ENCODE data around the gene SLC25A6. TPM values are rescaled to one million over a fixed set of nuclear protein-coding genes. Genes with fewer than 3 reads are reported as not detected.

SLC25A6 gene
- total and polyA plus RNA-seq, 10 of the 15 experiments (the other 5 are each of a cell fraction or from before 2014, with no cell fraction given), result 61.9 to 642 (median 322) TPM

GRCh38 chrX:1390621-1391369, 1.1 kb downstream of the SLC25A6 start:
- H3K27ac ChIP-seq (ENCODE audit: control insufficient read depth, insufficient read depth), result peak overlapping the region; percentile 99
- H3K36me3 ChIP-seq (ENCODE audit: control insufficient read depth in 2 of 2, insufficient read depth in 2 of 2, low read length in 1 of 2), result peaks cover 30 to 40% of the 10 kb centered on the region in 2 experiments
- ATAC-seq (no peak), FAIRE-seq (no peak), DNase-seq (ENCODE audit: low read depth, low spot score) (no peak)
- TSS peak; percentile 54 for BruUV-seq (replicated peaks)
- 37% methylated on average over 30 of the region's 30 CpGs for WGBS (ENCODE audit: insufficient coverage, insufficient replicate concordance, low lambda C conversion rate, missing lambda C conversion rate)
- no peak overlapping the region for H2AFZ ChIP-seq (ENCODE audit: control insufficient read depth, low read depth, low read length)
- in situ Hi-C loops (cut with MboI), result no loop called here
- POLR2A ChIA-PET, result no interaction called here
- peaks cover 10% of the 10 kb centered on the region for H3K4me1 ChIP-seq (ENCODE audit: control insufficient read depth, insufficient read depth, low read length)
- TF ChIP-seq BCL11A (IDR thresholded peaks at IDR 0.05; ENCODE audit: low read depth, low read length) (no peak), POLR2AphosphoS5 (IDR thresholded peaks at IDR 0.05; ENCODE audit: low read length) (peak; percentile 5; the same call in 1 of the 2 replicates)
- intact Hi-C loops (cut with micrococcal nuclease; ENCODE audit: unreplicated experiment), result no loop called here
- no peaks in the 10 kb centered on the region for H3K9me3 ChIP-seq (replicated peaks; ENCODE audit: control insufficient read depth, insufficient read depth, low read length)
- no peaks in the 10 kb centered on the region for H3K27me3 ChIP-seq (replicated peaks in 1 of 2; ENCODE audit: control insufficient read depth in 2 of 2, insufficient read depth in 2 of 2, low read length in 1 of 2)
- CTCF ChIA-PET, result no interaction called here
- H3K4me3 ChIP-seq, result peak overlapping the region; percentile 94
- SMC1A ChIA-PET (ENCODE audit: uncharacterized antibody, unreplicated experiment), result no interaction called here
- peaks cover 74% of the 10 kb centered on the region for H3K79me2 ChIP-seq (ENCODE audit: control insufficient read depth, insufficient read depth, low read length)
- peaks cover 19% of the 10 kb centered on the region; the same call in 1 of the 2 replicates for H4K20me1 ChIP-seq (ENCODE audit: control insufficient read depth, insufficient read depth)
- peak overlapping the region; percentile 65 for H3K4me2 ChIP-seq (ENCODE audit: control insufficient read depth, insufficient read depth)
- RAD21 ChIA-PET (ENCODE audit: unreplicated experiment), result no interaction called here
- peak overlapping the region; percentile 99 for H3K9ac ChIP-seq (ENCODE audit: control insufficient read depth, insufficient read depth, low read length)

GRCh38 chrX:1389993-1390285, 2.0 kb downstream of the SLC25A6 start:
- DNase-seq (ENCODE audit: low read depth, low spot score) (no peak), ATAC-seq (no peak), FAIRE-seq (no peak)
- SMC1A ChIA-PET (ENCODE audit: uncharacterized antibody, unreplicated experiment), result no interaction called here
- Histone ChIP-seq H3K4me3 (peak overlapping the region; percentile 94; the same call in 1 of the 2 replicates), H3K9ac (ENCODE audit: control insufficient read depth, insufficient read depth, low read length) (no peak overlapping the region), H3K27me3 (replicated peaks in 1 of 2; ENCODE audit: control insufficient read depth in 2 of 2, insufficient read depth in 2 of 2, low read length in 1 of 2) (no peaks in the 10 kb centered on the region), H3K9me3 (replicated peaks; ENCODE audit: control insufficient read depth, insufficient read depth, low read length) (no peaks in the 10 kb centered on the region), H3K27ac (ENCODE audit: control insufficient read depth, insufficient read depth) (no peak overlapping the region), H3K36me3 (ENCODE audit: control insufficient read depth in 2 of 2, insufficient read depth in 2 of 2, low read length in 1 of 2) (peaks cover 36 to 48% of the 10 kb centered on the region in 2 experiments), H3K4me1 (ENCODE audit: control insufficient read depth, insufficient read depth, low read length) (peaks cover 9% of the 10 kb centered on the region), H2AFZ (ENCODE audit: control insufficient read depth, low read depth, low read length) (no peak overlapping the region), H3K4me2 (ENCODE audit: control insufficient read depth, insufficient read depth) (0 out of 2 replicates have a peak overlapping the region, but pooled peaks have one; percentile 7), H3K79me2 (ENCODE audit: control insufficient read depth, insufficient read depth, low read length) (peaks cover 67% of the 10 kb centered on the region), H4K20me1 (ENCODE audit: control insufficient read depth, insufficient read depth) (peaks cover 19% of the 10 kb centered on the region; the same call in 1 of the 2 replicates)
- intact Hi-C loops (cut with micrococcal nuclease; ENCODE audit: unreplicated experiment) (no loop called here), in situ Hi-C loops (cut with MboI) (no loop called here)
- WGBS (ENCODE audit: insufficient coverage, insufficient replicate concordance, low lambda C conversion rate, missing lambda C conversion rate), result 87% methylated on average over 9 of the region's 10 CpGs
- TF ChIP-seq MXI1 (IDR thresholded peaks at IDR 0.05; ENCODE audit: low read depth, low read length) (no peak), RUNX3 (IDR thresholded peaks at IDR 0.05; ENCODE audit: low read length) (no peak), POLR2AphosphoS2 (IDR thresholded peaks at IDR 0.05; ENCODE audit: low read depth, low read length) (no peak), SMAD5 (IDR thresholded peaks at IDR 0.05; ENCODE audit: low read depth) (no peak), STAT3 (IDR thresholded peaks at IDR 0.05; ENCODE audit: low read depth, low read length) (no peak)
- CTCF ChIA-PET, result no interaction called here
- POLR2A ChIA-PET, result no interaction called here
- BruUV-seq (replicated peaks), result no TSS peak
- RAD21 ChIA-PET (ENCODE audit: unreplicated experiment), result no interaction called here
